GM19239 (cell line): ENCODE measurements around the gene PRRG3.
"Not testable (repeated sequence)": the region's sequence is repeated elsewhere in the genome, so short reads cannot be mapped to it uniquely, and the experiment has no call there.

Experiments used
- DNase-seq: peaks from one replicate; pipeline ENCODE4 v3.0.0; 2011; ENCODE audit warnings: low spot score; ENCODE audit not compliant: insufficient read length
- FAIRE-seq: peaks from 2 replicates; lab custom pipeline; 2011; peaks lifted over from hg19 to GRCh38; lab: Jason Lieb, UNC

Gene PRRG3

DNA sequence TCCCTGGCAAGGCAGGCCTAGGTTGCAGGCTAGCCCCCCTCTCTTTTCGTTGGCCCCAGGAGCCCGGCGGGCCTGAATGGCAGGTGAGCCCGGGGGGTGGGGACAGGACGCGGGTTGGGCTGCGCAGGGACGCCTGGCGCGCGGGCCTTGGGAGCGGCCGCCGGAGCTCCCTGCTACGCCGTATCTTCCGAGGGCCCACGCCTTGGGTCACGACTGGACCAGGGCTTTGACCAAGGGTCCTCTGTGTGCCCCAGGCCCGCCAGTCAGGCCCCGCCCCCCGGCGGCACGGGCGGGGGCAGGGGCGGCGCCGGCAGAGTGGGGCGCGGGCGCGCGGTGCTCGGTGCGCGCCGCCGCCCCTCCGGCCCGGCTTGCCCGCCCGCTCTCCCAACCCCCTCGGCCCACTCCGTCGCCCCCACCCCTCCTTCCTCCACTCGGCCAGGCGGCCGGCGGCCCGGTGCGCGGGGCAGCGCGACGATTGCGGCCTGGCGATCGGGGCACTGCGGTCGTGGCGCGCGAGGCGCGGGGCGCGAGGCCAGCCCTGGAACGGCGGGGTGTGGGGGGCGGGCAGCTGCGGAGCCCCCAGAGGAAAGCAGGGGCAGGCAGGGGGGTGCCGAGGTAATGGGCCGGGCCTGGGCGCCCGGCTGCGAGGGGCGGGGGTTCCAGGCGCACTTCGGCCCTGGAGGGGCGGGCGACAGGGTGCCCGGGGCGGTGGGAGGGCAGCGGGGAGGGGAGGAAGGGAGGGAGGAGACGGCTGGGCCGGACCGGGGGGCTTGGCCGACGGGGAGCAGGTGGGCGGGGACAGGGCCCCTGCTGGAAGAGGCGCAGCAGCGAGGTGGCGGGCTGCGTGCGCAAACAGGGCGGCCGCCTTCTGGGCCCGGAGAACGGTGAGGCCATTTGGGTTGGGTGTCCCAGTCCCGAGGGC, at the start of gene PRRG3:
Gene PRRG3, plus strand, starts transcription at position 798 of the 922 bp plus-strand sequence. CDS start 3,357 bp downstream, outside the sequence.
- FAIRE-seq (no peak), DNase-seq (no peak)

DNA sequence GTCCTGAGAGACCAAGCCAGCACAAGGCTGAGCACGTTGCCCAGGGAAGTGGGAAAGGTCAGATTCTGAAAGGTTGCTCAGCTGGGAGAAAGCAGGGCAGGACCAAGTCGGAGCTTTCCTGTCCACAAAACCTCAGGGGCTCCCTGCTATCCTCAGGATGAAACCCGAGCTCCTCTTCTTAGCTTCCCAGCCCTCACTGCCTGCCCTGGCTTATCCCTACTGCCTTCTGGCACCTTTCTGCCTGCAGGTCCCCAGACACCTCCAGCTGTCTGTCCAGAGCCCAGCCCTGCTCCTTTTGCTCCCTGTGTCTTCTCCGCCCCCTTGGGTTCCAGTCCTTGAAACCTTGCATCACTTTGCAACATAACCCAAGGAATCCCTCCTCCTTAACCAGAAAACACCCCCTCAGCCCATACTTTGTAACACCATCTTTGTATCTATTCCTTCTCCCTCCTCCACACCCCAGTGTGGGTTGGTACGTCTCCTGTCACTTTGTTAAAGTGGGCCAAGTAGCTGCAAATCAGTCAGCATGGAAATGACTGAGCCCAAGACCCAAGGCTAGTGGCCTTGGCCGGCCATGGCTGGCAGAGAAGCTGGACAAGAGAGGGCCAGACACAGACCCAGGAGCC, 20.0 kb upstream of the PRRG3 start:
- FAIRE-seq (no peak), DNase-seq (no peak)

DNA sequence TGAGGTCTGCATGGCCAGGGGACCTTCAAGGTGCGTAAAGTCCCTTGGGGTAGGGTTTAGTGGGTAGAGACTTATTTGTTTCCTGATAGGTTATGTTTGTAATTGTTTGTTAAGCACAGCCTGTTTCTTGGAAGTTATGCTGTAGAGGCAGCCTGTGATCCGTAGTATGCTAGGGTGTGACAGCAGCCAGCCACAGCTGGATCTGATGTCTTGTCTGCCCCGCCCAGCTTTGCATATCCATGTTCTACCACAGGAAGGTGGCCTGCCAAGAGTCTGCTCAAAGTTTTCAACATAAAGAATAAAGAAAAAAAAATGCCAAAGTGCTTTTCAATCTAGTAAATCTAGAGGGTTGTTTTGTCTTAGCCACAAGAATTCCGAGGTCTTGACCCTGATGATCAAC, 19.1 kb upstream of the PRRG3 start:
- DNase-seq = no peak
- no peak for FAIRE-seq

DNA sequence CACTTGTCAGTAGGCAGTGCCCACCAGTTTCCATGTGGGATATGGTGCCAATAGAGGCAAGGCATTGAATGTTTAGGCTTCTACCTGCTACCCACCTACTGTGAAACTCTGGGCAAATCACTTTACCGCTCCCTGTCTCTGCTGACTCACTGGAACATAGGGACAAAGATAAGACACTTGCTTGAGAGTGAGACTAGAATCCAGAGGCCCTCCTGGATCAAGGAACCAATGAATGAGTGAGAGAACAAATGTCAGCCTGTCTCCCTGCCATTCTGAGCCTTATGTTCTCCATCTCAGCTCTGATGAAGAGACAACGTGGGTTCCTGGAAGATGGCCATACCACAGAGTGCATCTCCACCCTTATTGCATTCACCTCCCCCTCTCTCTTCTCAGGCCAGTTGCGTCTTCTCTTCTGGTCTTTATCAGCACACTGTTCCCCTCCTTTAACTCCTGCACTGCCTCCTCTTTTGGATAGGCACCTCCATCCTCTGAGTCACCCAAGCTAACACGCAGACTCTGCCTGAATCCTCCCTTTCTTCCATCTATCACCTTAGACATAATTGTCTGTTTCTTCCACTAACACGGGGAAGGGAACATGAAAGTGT, 15.4 kb upstream of the PRRG3 start:
- no peak for DNase-seq

DNA sequence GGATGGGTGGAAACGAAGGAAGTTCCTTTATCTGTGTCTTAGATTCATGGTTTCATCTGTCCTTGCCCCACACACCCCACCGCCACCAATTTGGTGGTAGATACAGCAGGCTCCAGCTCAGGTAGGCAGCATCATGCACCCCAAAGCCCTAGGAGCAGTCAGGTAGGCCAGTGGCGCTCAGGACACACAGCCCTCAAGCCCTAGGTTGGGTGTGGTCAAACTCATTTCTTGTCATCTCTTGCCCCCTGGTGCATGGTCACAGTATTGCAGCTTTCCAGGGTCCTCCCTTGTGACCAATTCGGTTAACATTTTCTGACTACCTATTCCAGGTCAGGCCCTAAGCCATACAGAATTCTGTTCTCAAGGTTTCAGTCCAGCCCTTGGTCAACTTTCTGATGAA, 14.5 kb upstream of the PRRG3 start:
- FAIRE-seq (peak; percentile 97), DNase-seq (peak; percentile 15)

More for the DNA sequence above, 15.4 kb upstream of the PRRG3 start:
- FAIRE-seq = no peak

DNA sequence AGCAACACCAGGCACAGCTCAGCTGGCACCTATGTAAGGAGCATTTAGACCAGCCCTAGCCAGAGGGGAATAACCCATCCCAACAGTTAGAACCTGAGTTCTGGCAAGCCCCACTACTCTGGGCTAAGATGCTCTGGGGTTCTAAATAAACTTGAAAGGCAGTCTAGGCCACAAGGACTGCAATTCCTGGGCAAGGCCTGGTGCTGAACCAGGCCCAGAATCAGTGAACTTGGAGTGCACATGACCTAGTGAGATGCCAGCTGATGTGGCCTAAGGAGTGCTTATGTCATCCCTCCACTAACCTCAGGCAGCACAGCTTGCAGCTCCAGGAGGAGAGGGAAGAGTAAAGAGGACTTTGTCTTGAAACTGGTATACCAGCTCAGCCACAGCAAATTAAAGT, 7.6 kb upstream of the PRRG3 start:
- FAIRE-seq (no peak), DNase-seq (no peak)

DNA sequence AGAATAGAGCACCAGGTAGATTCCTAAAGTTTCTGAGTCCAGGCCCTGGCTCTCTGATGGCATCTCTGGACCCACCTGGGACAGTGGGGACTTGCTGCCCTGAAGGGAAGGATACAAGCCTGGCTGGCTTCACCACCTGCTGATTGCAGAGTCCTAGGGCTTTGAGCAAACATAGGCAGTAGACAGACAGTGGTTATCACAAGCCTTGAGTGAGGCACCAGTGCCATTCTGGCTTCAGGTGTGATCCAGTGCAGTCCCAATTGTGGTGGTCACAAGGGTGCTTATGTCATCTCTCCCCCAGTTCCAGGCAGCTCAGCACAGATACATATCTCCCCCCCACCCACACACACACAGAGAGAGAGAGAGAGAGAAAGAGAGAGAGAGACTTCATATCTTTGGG, 6.6 kb upstream of the PRRG3 start:
- FAIRE-seq = no peak
- no peak for DNase-seq

DNA sequence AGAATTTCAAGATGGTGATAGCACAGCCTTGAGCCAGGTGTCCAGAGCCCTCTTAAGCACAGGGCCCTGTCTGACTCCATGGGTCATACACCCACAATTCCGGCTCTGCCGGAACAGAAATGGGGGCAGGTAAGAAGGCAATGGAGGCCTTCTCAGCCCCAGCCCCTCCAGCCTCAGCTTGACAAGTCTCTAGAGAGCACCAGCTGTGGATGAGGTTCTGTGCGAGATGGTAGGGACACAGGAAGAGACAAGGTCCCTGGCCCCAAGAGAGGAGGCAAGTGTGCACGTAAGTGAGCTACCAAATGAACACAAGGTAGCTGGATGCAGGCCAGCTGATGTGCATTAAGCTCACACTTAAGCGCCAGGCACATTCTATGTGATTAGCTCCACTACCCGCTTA, 2.4 kb upstream of the PRRG3 start:
- FAIRE-seq (no peak), DNase-seq (no peak)

DNA sequence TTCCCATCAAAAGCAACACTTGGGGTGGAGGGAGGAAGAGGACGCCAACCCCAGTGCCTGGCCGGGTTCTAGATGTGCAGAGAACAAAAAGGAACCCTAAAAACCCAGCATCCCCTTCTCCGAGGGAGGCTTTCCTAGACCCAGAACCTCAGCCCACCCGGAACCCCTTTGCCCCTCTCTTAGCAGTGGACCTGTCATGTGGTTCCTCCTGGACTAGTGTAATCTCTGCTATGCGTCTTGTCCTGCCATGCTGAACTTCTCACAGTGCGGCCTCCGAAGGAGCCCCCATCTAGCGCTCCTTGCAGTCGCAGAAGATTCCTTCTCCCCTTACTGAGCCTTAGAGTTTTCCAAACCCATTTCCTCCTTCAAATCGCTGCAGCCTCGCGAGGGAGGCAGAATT, 1.1 kb upstream of the PRRG3 start:
- FAIRE-seq (no peak), DNase-seq (no peak)

DNA sequence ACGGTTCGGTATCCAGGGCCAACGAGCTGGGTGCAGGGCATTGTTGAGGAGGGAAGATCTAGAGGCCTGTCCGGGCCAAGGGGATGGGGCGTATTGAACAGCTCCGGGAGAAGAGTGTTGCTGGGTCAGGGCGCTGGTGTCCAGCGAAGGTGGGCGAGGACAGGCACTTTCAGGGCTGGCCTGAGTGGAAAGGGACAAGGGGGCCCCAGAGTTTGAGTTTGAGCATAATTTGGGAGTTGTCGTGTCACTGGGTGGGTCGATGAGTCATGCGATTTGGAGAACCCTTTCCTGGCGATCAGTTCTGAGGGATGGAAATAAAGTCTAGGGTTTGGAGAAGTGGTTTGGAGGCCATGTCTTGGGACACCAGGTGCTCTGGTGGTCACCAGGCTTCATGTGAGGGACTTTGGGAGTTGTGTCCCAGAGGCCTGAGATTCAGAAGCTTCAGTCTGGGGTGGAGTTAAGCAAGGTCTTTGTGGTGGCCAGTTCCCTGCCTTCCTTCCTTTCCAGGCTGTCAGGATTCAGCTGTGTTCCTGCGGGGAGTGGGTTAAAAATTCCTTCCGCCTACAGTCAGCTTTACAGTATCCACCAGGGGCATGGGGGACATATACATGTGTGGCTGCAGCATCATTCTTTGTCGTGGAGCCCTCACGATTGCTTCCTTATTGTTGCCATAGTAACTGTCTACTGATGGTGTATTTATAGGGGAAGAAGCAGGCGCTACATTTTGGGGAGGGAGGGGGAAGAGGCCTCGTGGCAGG, 504 bp downstream of the PRRG3 start:
- FAIRE-seq (no peak), DNase-seq (no peak)

DNA sequence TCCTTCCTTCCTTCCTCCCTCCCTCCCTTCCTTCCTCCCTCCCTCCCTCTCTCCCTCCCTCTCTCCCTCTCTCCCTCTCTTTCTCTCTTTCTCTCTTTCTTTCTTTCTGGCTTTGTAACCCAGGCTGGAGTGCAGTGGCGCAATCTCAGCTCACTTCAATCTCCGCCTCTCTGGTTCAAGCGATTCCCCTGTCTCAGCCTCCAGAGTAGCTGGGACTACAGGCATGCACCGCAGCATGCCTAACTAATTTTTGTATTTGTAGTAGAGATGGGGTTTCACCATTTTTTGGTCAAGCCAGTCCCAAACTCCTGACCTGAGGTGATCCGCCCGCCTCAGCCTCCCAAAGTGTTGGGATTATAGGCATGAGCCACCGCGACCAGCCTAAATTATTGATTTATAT, 1.8 kb downstream of the PRRG3 start:
- not testable (repeated sequence) for FAIRE-seq, DNase-seq

DNA sequence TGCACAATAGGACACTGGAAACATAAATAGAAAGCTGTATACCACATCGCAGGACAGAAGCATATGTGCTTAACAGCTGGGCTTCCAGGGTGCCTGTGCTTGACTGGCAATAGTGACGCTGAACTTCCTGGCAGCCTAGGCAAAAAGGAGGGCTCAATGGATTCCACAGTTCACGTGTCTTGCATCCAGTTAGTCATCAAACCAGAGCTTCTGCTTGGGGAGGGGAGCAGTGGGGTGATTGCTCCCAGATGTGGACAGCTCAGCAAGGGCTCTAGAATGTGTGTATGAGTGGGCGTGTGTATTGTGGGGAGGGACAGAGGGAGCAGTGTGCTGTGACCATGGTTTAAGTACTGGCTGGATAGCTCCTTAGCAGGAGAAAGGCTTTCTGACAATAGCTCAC, 2.3 kb downstream of the PRRG3 start:
- DNase-seq (no peak), FAIRE-seq (no peak)

DNA sequence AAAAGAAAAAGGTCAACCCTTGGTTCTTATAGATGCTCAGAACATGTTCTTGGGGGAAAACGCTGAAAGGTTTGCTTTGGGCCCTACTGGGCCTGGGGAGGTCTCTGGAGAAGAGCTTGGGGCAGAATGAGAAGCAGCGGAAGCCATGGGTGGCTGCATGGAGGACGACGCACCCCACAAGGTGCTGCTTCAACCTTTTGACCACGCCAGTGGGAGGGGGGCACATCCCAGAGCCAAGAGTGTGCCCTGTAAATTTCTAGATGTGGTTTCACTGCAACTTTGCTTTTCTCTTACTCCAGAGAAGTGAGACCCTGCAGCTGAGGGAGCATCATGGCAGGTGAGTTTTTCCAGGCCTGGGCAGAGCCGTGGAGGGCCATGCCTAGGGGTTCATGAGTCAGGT, 3.2 kb downstream of the PRRG3 start:
- no peak for DNase-seq
- FAIRE-seq = no peak

DNA sequence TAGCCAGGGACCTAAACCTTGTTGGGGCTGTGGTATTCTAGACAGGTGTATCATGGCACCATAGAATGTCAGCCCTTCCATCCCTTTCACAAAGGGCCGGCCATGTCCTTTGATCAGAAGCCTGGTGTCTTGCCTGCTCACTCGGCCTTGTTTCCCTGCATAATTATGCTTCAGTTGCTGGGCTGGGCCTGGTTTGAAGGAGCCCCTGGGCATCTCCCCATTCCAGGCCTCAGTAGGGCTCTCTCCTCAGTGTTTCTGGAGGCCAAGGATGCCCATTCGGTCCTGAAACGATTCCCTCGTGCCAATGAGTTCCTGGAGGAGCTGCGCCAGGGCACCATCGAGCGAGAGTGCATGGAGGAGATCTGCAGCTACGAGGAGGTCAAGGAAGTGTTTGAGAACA, 4.5 kb downstream of the PRRG3 start:
- no peak for DNase-seq
- no peak for FAIRE-seq

DNA sequence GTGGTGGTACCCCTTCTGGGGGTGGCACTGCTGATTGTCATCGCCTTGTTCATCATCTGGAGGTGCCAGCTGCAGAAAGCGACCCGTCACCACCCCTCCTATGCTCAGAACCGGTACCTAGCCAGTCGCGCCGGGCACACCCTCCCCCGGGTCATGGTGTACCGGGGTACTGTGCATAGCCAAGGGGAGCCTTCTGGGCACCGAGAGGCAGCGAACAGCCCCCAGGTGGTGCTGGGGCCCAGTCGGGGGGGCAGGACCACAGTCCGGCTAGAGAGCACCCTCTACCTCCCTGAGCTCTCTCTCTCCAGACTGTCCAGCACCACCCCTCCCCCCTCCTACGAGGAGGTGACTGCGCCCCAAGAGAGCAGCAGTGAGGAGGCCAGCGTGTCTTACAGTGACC, 5.3 kb downstream of the PRRG3 start:
- DNase-seq (no peak), FAIRE-seq (no peak)

DNA sequence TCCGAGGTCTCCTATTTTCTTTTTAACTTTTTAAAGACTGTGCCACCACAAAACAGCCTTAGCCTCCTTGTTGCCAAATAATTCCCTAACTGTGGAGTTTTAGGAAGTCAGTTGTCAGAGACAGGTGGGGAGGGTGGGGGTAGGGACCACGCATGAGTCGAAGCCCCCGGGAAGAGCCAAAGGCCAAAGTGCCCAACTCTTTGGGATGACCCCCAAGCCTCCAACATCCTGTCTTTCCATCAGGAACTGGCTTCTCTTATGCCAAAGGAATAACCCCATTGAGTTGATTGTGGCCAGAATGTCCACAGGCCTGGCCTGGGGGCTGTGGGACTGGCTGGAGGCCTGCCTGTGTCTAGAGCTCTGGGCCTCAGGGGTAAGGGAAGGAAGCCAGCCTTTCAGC, 5.8 kb downstream of the PRRG3 start:
- FAIRE-seq = no peak

DNA sequence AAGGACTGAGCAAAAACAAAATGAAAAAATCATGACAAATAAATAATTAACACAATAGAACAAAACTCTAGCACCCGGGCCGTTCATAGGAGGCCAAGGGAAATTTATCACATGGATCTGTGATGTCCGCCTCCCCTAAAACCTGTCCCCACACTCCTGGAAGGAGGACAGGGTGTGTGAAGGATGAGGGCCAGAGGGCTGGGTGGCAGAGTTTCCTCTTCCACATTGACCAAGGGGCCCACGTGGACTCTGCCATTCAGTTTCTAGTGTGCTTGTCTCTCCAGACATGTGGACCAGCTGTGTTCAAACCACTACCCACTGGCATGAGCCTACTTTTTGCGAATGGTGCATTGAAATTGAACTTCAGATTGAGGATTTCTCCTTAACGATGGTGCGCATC, 6.3 kb downstream of the PRRG3 start:
- FAIRE-seq (no peak), DNase-seq (no peak)

More for the DNA sequence above, 5.8 kb downstream of the PRRG3 start:
- no peak for DNase-seq

DNA sequence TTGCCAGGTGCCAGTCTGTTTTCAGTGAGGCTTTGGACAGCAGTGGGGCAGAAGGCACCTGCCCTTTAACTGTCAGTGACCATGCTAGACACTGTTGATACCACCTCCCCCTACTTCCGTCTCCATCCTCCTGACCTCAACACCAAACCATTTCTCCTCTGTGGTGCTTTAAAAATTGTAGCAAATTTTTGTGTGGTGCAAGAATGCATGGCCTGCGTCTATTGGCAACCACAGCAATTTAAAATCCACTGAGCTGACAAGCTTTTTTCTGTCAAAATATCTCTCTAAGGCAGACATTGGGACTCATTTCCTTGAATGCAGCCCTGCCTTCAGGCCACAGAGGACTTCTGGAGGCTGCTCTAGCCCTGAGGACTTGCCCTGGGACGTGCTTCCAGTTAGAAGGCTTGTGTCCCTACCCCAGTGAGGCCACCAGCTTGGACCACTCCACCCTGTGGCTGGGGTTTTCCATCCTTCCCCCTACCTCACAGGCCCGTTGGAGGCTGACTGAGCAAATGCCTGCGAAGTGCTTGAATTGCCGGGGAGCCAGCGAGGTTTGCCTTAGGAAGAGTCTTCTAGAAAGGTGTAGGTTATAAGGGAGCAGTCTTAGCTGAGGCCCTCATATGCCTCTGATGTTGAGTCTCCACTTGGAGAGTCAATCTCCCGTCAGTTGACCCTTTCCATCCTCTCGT, 6.9 kb downstream of the PRRG3 start:
- FAIRE-seq = no peak
- no peak for DNase-seq

DNA sequence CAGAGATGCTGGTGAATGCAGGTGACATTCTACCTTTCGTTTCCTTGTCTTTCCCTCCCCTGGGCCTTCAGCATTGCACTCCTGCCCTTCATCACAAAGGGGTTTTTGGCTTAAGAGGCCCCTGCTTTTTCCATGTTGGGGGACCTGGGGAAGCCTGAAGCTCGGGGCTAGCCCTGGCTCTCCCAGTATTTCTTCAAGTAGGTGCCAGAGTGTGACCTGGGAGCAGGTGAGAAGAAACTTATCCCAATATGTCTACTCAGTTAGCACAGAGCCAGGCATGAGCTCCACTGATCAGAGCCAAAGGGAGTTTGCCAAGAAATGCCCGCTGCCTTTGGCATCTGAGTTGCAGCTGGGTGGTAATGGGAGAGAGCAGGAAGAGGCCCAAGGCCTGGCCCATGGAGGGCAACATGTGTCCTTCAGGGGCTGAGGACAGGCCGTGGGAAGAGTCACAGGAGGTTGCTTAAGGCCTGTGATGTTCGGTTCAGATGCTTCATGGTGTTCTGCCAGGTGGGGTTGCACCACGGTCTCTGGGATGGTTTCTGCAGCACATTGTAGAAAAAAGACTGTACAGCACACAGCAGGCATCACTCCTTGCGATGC, 7.6 kb downstream of the PRRG3 start:
- DNase-seq (no peak), FAIRE-seq (no peak)

DNA sequence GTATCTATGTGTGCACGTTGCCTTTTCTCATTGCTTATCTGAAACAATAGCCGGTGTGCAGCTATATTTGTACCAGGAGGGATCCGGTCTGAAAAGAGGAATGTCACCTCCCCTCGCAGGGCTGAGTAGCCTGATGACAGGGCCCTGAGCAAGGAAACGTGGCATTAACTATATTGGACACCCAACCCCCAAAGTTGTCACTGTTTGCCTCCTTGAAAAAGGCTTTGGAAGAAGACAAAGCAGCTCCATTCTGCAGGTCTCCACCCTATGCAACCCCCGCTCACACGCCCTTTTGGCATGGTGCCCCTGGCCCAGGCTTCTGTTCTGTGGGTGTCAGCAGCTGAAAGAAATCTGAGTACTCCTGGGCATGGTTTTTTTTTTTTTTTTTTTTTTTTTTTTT, 8.2 kb downstream of the PRRG3 start:
- DNase-seq (no peak), FAIRE-seq (no peak)
